Measurements from ENCODE around the gene C6. TPM values are rescaled to one million over a fixed set of nuclear protein-coding genes. Genes with fewer than 3 reads are reported as not detected.

The C6 gene
- total and polyA plus RNA-seq, 9 of the 15 experiments (the other 6 are each of a cell fraction or from before 2014, with no cell fraction given) = 0.09 TPM; not detected in 8

DNA sequence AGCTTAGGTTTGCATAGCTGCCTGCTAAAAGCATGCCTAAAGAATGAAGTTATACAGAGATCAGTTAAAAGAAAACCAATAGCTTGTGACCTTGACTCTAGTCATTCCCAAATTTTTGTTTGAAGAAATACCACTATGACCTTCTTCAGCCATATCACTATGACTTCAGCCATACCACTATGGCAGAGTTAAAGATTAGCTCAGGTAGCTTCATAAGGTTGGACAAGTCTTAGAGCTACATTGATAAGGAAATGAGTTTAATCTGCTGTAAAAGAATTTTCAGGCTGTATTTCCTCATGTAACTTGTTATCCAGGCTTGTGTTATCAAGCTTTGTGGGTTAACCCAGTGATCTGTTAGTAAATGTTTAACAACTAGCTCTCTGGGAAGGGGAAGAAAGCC lies 30.7 kb downstream of the C6 start (continued):
- no peak for TF ChIP-seq ZSCAN32 (CRISPR knock-in tag; IDR thresholded peaks at IDR 0.05)
- TF ChIP-seq, protein P1, sequence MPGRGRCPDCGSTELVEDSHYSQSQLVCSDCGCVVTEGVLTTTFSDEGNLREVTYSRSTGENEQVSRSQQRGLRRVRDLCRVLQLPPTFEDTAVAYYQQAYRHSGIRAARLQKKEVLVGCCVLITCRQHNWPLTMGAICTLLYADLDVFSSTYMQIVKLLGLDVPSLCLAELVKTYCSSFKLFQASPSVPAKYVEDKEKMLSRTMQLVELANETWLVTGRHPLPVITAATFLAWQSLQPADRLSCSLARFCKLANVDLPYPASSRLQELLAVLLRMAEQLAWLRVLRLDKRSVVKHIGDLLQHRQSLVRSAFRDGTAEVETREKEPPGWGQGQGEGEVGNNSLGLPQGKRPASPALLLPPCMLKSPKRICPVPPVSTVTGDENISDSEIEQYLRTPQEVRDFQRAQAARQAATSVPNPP (IDR thresholded peaks at IDR 0.05; ENCODE audit: borderline replicate concordance, insufficient read depth, insufficient read length) = no peak
- TF ChIP-seq PTRF (tag; IDR thresholded peaks at IDR 0.05) = no peak
- no peak for TF ChIP-seq MTF1 (CRISPR knock-in tag; IDR thresholded peaks at IDR 0.05; ENCODE audit: borderline replicate concordance)
- TF ChIP-seq ZNF253 (CRISPR knock-in tag; conservative IDR thresholded peaks at IDR 0.05) = no peak
- no peak for TF ChIP-seq MYNN (IDR thresholded peaks at IDR 0.05)
- no peak for TF ChIP-seq MYNN (CRISPR knock-in tag; IDR thresholded peaks at IDR 0.05)

DNA sequence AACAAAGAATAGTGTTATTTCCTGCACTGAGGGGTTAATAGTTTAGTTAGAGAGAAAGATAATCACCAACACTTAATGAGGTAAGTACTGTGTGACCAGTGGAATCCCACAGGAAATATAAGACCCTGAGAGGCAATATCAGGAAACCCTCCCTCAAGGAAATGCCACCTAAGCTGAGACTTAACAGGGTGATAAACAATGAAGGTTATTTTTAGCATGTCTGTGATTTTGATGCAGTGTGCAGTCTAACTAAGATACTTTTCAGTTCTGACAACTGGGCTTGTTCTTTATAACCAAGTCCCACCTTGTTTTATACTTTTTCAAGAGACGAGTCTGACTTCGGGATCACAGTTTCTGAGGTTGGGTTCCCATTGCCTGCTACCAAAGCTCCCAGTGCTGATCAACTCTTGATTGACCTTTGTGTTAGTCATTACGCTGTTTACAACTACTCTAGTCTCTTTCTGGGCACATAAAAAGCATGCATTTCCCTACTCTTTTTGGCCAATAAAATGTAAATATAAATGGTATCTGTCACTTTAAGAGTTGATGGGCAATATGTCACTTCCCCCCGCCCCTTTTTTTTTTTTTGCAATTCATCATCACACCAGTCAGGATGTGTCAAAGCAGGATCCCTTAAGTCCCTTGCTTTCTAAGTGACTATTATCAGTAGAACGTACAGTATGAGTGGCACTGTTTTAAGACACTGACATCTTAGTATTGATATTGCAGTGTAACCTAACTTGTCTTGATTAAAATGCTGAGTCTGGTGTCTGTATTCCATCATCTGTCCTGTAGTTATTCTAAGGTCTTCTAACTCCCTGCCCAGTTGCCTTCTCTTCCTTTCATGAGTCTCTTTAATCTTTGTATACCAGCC lies 31.4 kb downstream of the C6 start:
- no peak overlapping the region for H3K4me2 ChIP-seq (ENCODE audit: insufficient read depth, low read length)
- H4K20me1 ChIP-seq (replicated peaks; ENCODE audit: control insufficient read depth, insufficient read depth, low read length) = no peaks in the 10 kb centered on the region
- no peaks in the 10 kb centered on the region for H3K9me3 ChIP-seq (replicated peaks; ENCODE audit: control insufficient read depth, insufficient read depth, low read depth, low read length)
- no peak overlapping the region for H3K4me3 ChIP-seq
- H3K9ac ChIP-seq (ENCODE audit: insufficient read depth in 1 of 2, low read depth in 2 of 2, low read length in 2 of 2) = no peak overlapping the region
- DNase-seq (ENCODE audit: extremely low read depth in 1 of 4, low spot score in 3 of 4) (no peak), FAIRE-seq (no peak), ATAC-seq (0 out of 3 replicates have a peak, but pooled peaks have one; percentile 37)
- H3K9me1 ChIP-seq (ENCODE audit: control insufficient read depth, insufficient read depth, low read length) = no peaks in the 10 kb centered on the region
- ChIA-PET POLR2A (no interaction called here), CTCF (ENCODE audit: low intra/inter-chr PET ratio) (no interaction called here)
- 2% methylated on average over 5 of the region's 5 CpGs for WGBS (ENCODE audit: insufficient coverage, low coverage, missing lambda C conversion rate)
- H3K4me1 ChIP-seq (replicated peaks in 1 of 2; ENCODE audit: control insufficient read depth in 2 of 2, insufficient read depth in 2 of 2, low read length in 2 of 2) = no peaks in the 10 kb centered on the region
- H3K36me3 ChIP-seq (ENCODE audit: control insufficient read depth, insufficient read depth, low read length) = no peaks in the 10 kb centered on the region
- no peaks in the 10 kb centered on the region for H3K27me3 ChIP-seq (ENCODE audit: control insufficient read depth in 2 of 2, insufficient read depth in 2 of 2, low read length in 2 of 2)
- intact Hi-C loops (cut with micrococcal nuclease) (no loop called here), in situ Hi-C loops (cut with MboI) (no loop called here)
- no peak overlapping the region for H2AFZ ChIP-seq (ENCODE audit: low read depth, low read length)
- no TSS peak for BruUV-seq (replicated peaks)
- no peak overlapping the region for H3K27ac ChIP-seq (ENCODE audit: extremely low read depth, low read depth, low read length)
- no peaks in the 10 kb centered on the region for H3K79me2 ChIP-seq (ENCODE audit: control insufficient read depth, insufficient read depth, low read length)
- peak; percentile 79 for TF ChIP-seq MEIS2 (IDR thresholded peaks at IDR 0.05; ENCODE audit: partially characterized antibody)
- TF ChIP-seq RBM14 (IDR thresholded peaks at IDR 0.05; ENCODE audit: borderline replicate concordance, insufficient read depth, low read depth, low read length) = no peak
- TF ChIP-seq, protein P2, sequence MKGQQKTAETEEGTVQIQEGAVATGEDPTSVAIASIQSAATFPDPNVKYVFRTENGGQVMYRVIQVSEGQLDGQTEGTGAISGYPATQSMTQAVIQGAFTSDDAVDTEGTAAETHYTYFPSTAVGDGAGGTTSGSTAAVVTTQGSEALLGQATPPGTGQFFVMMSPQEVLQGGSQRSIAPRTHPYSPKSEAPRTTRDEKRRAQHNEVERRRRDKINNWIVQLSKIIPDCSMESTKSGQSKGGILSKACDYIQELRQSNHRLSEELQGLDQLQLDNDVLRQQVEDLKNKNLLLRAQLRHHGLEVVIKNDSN (CRISPR knock-in tag; IDR thresholded peaks at IDR 0.05) = no peak
- TF ChIP-seq, protein P3, sequence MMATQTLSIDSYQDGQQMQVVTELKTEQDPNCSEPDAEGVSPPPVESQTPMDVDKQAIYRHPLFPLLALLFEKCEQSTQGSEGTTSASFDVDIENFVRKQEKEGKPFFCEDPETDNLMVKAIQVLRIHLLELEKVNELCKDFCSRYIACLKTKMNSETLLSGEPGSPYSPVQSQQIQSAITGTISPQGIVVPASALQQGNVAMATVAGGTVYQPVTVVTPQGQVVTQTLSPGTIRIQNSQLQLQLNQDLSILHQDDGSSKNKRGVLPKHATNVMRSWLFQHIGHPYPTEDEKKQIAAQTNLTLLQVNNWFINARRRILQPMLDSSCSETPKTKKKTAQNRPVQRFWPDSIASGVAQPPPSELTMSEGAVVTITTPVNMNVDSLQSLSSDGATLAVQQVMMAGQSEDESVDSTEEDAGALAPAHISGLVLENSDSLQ (IDR thresholded peaks at IDR 0.05) = peak; percentile 60; the same call in 1 of the 2 replicates
- TF ChIP-seq ZNF764 (CRISPR knock-in tag; IDR thresholded peaks at IDR 0.05; ENCODE audit: low read depth) = no peak
- TF ChIP-seq KHSRP (IDR thresholded peaks at IDR 0.05) = no peak
- TF ChIP-seq SREBF2 (CRISPR knock-in tag; IDR thresholded peaks at IDR 0.05) = no peak
- TF ChIP-seq ARNT (IDR thresholded peaks at IDR 0.05) = no peak
- TF ChIP-seq PCBP1 (IDR thresholded peaks at IDR 0.05; ENCODE audit: low read depth, low read length, poor library complexity, severe bottlenecking) = no peak
